HUDEP-2 (cell line): Measurements from ENCODE around the gene PRDM2.

ENCODE experiments used
- DNase-seq, 76 experiments: peaks; one replicate each; lab custom pipeline; 2025; ENCODE audit not compliant: unreplicated experiment in 76 of 76; lab: John Stamatoyannopoulos, UW

PRDM2 gene

GRCh38 chr1:13807209-13807608, 107.2 kb downstream of the PRDM2 start:
- peak in 29 of 76 experiments; percentile 1 to 45 (median 13) for DNase-seq

GRCh38 chr1:13808729-13809131, 108.7 kb downstream of the PRDM2 start:
- DNase-seq = peak in 2 of 76 experiments; percentile 9 to 25

DNA sequence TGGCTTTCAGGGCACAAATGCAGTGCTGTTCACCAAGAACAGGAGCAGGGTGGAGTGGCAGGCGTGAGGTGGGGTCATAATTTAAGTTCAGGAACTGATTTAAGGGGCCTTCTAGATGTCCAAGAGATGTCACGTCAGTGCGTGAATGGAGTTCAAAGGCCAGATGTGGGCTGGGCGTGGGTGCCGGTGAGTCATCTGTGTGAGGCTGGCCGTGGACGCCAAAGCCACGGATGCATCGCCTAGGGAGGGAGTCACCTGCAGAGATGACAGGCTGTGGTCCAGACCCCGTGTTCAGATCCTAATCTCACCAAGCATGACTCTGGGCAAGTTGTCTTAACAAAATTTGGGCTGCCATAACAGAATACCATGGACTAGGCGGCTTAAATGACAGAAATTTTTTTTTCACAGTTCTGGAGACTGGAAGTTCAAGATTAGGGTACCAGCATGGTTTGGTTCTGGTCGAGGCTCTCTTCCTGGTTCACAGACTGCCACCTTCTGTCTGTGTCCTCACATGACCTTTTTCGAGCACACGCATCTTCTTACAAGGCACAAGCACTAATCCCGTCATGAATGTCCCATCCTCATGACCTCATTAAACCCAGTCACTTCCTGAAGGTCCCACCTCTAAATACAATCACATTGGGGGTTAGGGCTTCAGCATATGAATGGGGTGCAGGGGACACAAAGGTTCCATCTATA, 109.6 kb downstream of the PRDM2 start:
- no peak for DNase-seq

GRCh38 chr1:13812456-13813397, 112.7 kb downstream of the PRDM2 start:
- DNase-seq = no peak

DNA sequence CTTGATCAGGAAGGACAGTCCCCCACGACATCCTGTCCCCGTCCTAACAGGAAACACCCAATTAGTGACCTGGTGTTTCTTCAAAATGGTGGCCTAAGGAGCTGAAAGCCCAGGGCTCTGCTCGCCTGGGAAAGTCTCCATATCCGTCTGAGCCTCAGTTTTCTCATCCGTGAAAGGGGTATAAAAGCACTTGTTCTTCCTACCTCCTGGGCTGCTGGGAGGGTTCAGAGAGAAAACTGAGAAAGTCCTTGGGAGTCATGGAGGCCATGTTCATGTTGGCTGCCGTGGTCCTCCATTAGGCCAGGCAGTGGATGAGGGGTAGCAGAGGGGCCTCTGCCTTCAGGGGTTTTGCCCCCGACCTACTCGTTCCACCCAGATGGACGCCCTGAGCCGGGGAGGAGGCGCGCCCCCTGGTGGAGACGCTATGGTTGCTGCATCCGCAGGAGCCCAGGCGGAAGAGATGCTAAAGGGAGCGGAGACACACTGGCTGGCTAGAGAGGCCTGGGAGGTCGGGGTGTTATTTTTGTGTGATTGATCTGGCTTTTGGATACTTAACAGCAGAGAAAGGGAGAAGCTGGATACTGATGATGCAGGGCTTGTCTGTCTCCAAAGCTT, 113.5 kb downstream of the PRDM2 start:
- peak in 24 of 76 experiments; percentile 2 to 36 (median 15) for DNase-seq

- DNase-seq = no peak
These were observed 114.1 kb downstream of the PRDM2 start for GRCh38 chr1:13814131-13814530.

GRCh38 chr1:13816016-13816760, 116.2 kb downstream of the PRDM2 start:
- DNase-seq = no peak

DNA sequence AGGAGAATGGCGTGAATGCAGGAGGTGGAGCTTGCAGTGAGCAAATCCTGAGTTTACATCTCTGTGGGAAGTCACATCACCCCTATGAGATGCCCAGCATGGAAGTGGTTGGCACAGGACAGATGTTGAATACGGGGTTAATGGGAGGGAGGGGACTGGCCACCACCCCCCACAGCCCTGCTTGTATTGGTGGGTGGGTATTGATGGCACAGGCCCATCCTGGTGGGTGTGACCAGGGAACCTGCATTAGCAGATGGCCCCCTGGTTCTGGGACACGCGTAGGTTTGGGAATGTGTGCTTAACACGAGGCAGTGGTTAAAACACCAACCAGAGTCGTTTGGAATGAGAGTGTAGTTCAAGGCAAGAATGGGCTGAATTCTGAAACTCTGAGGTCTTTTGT, 117.9 kb downstream of the PRDM2 start:
- no peak for DNase-seq

GRCh38 chr1:13818926-13819325, 118.9 kb downstream of the PRDM2 start:
- no peak for DNase-seq

- DNase-seq = no peak
These were observed 119.7 kb downstream of the PRDM2 start for GRCh38 chr1:13819642-13820041.

DNA sequence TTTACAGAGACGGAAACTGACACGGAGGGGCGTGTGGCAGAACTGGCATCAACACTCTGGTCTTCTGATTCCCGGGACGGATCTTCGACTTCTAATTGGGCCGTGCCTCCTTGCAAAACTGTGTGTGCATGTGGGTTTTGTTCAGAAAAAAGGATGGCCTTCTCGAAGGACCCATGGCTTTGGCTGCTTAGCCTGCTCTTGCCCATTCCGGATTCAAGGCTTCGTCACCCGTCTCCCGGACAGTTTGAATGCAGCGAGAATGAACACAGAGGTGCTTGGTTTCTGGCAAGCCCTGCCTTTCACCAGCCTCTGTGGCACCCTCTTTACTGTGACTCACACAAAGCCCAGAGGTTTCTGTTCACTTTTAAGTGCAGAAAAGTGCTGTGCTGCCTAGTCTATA, 120.1 kb downstream of the PRDM2 start:
- DNase-seq = no peak

DNA sequence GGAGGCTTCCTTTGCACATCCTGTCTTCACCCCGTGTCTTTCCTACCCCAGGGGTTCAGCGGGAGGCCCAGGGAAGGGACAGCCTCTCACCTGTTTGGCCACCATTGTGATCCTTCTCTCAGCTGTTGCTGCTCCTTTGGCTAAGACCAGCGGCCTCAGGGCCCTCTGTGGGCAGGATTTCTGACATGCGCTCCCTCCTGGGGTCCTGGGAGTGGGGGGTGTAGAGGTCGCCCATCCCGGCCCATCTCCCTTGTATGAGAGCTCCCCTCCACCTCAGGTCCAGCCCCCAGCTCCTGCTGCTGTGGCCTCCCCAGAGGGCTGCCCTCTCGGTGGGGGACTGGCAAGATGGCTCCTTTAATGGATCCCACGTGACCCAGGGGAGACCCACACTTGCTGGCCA, 120.5 kb downstream of the PRDM2 start:
- no peak for DNase-seq

- DNase-seq = no peak
These were observed 123.3 kb downstream of the PRDM2 start for GRCh38 chr1:13823126-13823880.

DNA sequence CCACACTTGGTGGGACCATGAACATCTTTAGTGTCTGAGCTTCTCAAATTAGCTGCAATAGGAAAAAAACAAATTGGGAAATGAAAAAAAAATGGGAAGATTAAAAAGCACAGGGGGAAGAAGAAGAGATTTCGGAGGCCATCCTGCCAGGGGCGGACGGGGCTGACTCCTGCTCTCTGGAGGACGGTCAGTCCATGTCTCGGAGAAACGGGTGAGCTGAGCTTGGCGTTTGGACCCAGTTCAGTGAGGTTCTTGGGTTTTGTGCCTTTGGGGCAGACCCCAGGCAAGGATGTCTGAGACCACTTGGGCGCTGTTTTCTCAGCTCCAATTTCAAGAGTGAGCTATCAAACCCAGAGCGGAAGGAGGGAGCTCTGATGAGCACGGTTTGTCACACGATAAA, 123.9 kb downstream of the PRDM2 start:
- no peak for DNase-seq

- DNase-seq = no peak
These were observed 124.6 kb downstream of the PRDM2 start for GRCh38 chr1:13824626-13825025.

GRCh38 chr1:13825033-13825432, 125.0 kb downstream of the PRDM2 start:
- no peak for DNase-seq

DNA sequence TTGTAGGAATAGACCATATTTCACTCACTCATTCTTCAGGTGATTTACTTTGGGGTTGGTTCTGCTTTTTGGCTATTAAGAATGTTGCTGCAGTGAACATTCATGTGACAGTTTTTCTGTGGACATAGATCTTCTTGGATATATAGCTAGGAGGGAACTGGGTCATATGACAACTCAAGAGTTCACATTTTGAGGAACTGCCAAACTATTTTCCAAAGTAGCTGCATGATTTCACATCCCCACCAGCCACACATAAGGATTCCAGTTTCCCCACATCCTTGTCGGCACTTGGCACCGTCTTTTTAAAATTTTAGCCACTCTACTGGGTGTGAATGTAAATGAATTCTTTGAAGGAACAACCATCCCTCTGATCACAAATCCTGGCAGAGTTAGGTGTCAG, 126.0 kb downstream of the PRDM2 start:
- DNase-seq = no peak

DNA sequence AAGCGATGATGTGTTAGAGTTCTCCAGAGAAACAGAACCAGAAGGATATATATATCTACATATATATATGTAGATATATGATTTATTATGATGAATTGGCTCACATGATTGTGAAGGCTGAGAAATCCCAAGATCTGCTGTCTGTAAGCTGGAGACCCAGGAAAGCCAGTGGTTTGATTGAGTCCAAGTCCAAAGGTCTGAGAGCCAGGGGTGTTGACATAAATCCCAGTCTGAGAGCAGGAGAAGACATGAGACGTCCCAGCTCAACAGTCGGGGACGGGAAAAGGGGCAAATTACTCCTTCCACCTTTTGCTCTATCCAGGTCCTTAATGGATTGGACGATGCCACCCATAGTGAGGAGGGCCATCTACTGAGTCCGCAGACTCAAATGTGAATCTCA, 126.6 kb downstream of the PRDM2 start:
- no peak for DNase-seq

DNA sequence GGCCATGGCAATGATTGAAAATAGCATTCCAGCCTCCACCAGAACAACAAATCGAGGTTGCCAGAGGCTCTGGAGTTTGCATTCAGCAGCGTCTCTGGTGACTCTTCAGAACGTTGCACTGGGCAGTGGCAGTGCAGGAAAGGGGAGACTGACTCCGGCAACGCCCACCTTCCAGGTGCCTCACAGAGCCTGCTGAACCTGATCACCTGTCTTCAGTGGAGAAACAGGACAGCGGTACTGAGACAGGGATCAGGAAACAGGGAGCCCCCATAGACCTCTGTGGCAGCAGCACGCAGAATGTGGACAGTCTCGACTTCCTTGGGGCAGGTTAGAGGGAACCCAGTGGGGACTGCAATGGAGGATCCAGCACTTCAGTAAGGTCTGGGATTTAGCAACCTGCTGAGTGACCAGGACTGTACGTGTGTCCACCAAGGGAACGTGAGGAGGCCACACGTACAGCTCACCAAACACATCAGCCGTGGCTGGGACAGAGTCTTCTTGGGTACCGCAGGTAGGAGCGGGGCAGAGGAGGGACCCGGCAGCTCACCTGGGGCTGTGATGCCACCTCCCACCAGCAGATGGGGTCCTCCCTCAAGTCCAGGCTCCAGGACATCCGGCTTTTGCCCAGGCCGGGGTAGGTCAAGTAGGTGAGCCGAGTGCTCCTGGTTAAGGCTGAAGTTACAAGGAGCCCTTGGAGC, 128.6 kb downstream of the PRDM2 start:
- DNase-seq = peak in 14 of 76 experiments; percentile 0 to 37 (median 8)
